ENCODE data around the gene PRDM16. TPM values are rescaled to one million over a fixed set of nuclear protein-coding genes. Genes with fewer than 3 reads are reported as not detected.

Gene PRDM16
- total and polyA plus RNA-seq, 2 donors (not counting 1 experiment from before 2014, with no cell fraction given) = 0.03 to 0.12 TPM

DNA sequence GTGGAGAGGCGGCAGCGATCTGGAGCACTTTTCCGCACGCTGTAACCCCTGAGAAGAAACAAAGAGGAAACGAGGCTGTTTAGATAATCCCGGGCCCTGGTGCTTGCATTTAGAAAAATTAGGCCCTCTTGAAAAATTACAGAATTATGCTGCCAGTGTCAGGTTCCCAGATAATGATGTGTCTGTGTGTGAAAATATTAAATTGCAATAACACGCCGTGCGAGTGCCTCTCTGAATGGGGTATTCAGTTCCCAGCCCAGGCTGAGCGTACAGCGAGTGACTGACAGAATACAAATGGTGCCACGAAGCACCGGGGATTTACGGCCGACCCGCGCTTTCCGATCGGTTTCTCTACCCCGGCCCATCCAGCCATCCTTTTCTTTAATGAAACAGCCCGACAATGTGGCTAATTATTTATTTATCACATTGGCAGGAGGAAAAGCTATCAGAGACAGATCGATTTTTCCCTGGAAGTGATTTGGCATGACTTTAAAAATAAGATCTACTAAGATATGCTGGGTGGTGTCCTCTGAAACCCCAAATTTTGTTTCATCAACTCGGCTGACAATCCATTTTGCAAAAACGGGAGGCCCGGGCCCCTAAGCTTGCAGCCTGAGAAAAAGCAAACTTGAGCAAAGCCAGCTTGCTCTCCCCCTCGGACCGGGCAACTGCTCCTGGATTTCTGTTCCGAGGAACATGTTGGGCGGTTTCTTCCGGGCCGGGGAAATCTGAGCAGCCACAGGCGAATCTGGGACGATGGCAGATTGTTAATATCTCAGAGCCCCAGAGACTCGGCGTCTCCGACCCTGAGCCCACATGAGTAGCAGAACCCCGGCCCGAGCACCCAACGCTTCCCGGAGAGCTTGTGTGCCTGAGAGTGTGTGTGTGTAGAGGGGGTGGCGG is 11.3 kb downstream of the PRDM16 start:
- Histone ChIP-seq H3K9ac (ENCODE audit: low read length) (no peak overlapping the region), H3K4me1 (ENCODE audit: control insufficient read depth in 2 of 2, insufficient read depth in 2 of 2, low read length in 2 of 2) (no peaks in the 10 kb centered on the region), H4K20me1 (ENCODE audit: control insufficient read depth, insufficient read depth, low read length, poor library complexity, severe bottlenecking) (no peaks in the 10 kb centered on the region), H3K4me3 (ENCODE audit: control extremely low read depth in 1 of 5, extremely low read depth in 1 of 5, insufficient read depth in 1 of 5, low read depth in 2 of 5, low read length in 4 of 5) (no peak overlapping the region), H3K79me2 (ENCODE audit: control insufficient read depth, insufficient read depth, low read length) (no peaks in the 10 kb centered on the region), H3K36me3 (replicated peaks in 1 of 2; ENCODE audit: control extremely low read depth in 1 of 2, control insufficient read depth in 1 of 2, extremely low read depth in 1 of 2, insufficient read depth in 2 of 2, low read length in 1 of 2) (no peaks in the 10 kb centered on the region), H3K27ac (ENCODE audit: low read length in 2 of 2) (no peak overlapping the region), H3K27me3 (replicated peaks in 1 of 4; ENCODE audit: control extremely low read depth in 1 of 4, control insufficient read depth in 3 of 4, insufficient read depth in 4 of 4, low read length in 3 of 4) (peaks cover 0 to 7% (median 0%) of the 10 kb centered on the region in 4 experiments), H3K9me3 (ENCODE audit: control extremely low read depth in 1 of 3, control insufficient read depth in 2 of 3, insufficient read depth in 1 of 3, low read length in 2 of 3) (no peaks in the 10 kb centered on the region), H2AFZ (ENCODE audit: insufficient read depth, low read depth, low read length, poor library complexity, severe bottlenecking) (no peak overlapping the region), H3K4me2 (replicated peaks; ENCODE audit: low read depth, low read length, poor library complexity, severe bottlenecking) (no peak overlapping the region)
- WGBS (ENCODE audit: insufficient coverage) = 97% methylated on average over 32 of the region's 41 CpGs
- ChIA-PET POLR2A (no interaction called here), CTCF (no interaction called here)
- intact Hi-C loops (cut with micrococcal nuclease) = no loop called here
- TF ChIP-seq EZH2 (IDR thresholded peaks at IDR 0.05; ENCODE audit: borderline replicate concordance, insufficient read depth, low read depth, low read length, poor library complexity, severe bottlenecking) = no peak
- TF ChIP-seq, protein P1, sequence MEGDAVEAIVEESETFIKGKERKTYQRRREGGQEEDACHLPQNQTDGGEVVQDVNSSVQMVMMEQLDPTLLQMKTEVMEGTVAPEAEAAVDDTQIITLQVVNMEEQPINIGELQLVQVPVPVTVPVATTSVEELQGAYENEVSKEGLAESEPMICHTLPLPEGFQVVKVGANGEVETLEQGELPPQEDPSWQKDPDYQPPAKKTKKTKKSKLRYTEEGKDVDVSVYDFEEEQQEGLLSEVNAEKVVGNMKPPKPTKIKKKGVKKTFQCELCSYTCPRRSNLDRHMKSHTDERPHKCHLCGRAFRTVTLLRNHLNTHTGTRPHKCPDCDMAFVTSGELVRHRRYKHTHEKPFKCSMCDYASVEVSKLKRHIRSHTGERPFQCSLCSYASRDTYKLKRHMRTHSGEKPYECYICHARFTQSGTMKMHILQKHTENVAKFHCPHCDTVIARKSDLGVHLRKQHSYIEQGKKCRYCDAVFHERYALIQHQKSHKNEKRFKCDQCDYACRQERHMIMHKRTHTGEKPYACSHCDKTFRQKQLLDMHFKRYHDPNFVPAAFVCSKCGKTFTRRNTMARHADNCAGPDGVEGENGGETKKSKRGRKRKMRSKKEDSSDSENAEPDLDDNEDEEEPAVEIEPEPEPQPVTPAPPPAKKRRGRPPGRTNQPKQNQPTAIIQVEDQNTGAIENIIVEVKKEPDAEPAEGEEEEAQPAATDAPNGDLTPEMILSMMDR (IDR thresholded peaks at IDR 0.05) = no peak
- Mint-ChIP-seq H3K4me3 (no peak overlapping the region), H3K27me3 (peaks cover 20% of the 10 kb centered on the region), H3K4me1 (no peaks in the 10 kb centered on the region), H3K27ac (no peak overlapping the region), H3K9me3 (ENCODE audit: insufficient read depth) (no peaks in the 10 kb centered on the region)
- no peak for ATAC-seq (ENCODE audit: low read depth)
- DNase-seq = no peak

DNA sequence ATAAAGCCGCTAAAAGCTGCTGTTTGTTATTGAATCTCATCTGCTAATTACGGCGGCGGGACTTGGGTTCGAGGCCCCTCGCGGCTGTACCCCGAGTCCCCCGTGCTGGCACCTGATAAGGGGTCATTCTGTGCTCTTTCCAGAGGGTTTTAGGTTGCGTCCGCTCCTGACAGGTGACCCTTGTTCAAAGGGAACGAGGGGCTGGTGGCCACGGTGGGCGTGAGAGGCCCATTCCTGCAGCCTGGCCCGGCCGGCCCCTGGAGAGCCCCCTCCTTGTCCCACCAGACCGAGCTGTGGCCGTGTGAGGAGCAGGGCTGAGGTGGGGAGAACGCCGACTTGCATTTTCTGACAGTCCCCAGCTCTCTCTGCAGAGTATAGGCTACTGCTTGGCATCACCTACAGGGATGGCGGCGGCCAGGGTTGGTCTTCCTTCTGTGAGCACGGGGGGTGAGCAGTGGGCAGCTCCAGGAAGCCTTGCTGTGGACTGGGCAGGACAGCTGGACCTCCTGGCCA is 12.2 kb downstream of the PRDM16 start:
- POLR2A ChIA-PET = no interaction called here
- intact Hi-C loops (cut with micrococcal nuclease) = no loop called here
- 92% methylated on average over 19 of the region's 23 CpGs for WGBS (ENCODE audit: insufficient coverage)

More for the DNA sequence above, 12.2 kb downstream of the PRDM16 start:
- Histone ChIP-seq H3K4me1 (ENCODE audit: control insufficient read depth in 2 of 2, insufficient read depth in 2 of 2, low read length in 2 of 2) (no peaks in the 10 kb centered on the region), H3K9me3 (ENCODE audit: control extremely low read depth in 1 of 3, control insufficient read depth in 2 of 3, insufficient read depth in 1 of 3, low read length in 2 of 3) (no peaks in the 10 kb centered on the region), H3K4me2 (replicated peaks; ENCODE audit: low read depth, low read length, poor library complexity, severe bottlenecking) (no peak overlapping the region), H3K79me2 (ENCODE audit: control insufficient read depth, insufficient read depth, low read length) (no peaks in the 10 kb centered on the region), H3K27me3 (replicated peaks in 1 of 4; ENCODE audit: control extremely low read depth in 1 of 4, control insufficient read depth in 3 of 4, insufficient read depth in 4 of 4, low read length in 3 of 4) (peaks cover 0 to 7% (median 0%) of the 10 kb centered on the region in 4 experiments), H3K36me3 (replicated peaks in 1 of 2; ENCODE audit: control extremely low read depth in 1 of 2, control insufficient read depth in 1 of 2, extremely low read depth in 1 of 2, insufficient read depth in 2 of 2, low read length in 1 of 2) (no peaks in the 10 kb centered on the region), H3K9ac (ENCODE audit: low read length) (no peak overlapping the region), H2AFZ (ENCODE audit: insufficient read depth, low read depth, low read length, poor library complexity, severe bottlenecking) (no peak overlapping the region), H3K27ac (ENCODE audit: low read length in 2 of 2) (no peak overlapping the region), H4K20me1 (ENCODE audit: control insufficient read depth, insufficient read depth, low read length, poor library complexity, severe bottlenecking) (no peaks in the 10 kb centered on the region), H3K4me3 (ENCODE audit: control extremely low read depth in 1 of 5, extremely low read depth in 1 of 5, insufficient read depth in 1 of 5, low read depth in 2 of 5, low read length in 4 of 5) (no peak overlapping the region)
- CTCF ChIA-PET = no interaction called here
- peaks cover 20% of the 10 kb centered on the region for H3K27me3 Mint-ChIP-seq
- DNase-seq (no peak), ATAC-seq (ENCODE audit: low read depth) (no peak)
- no peak overlapping the region for H3K4me3 Mint-ChIP-seq
- TF ChIP-seq EZH2 (IDR thresholded peaks at IDR 0.05; ENCODE audit: borderline replicate concordance, insufficient read depth, low read depth, low read length, poor library complexity, severe bottlenecking) = no peak
- TF ChIP-seq, protein P1 (IDR thresholded peaks at IDR 0.05) = no peak
- no peaks in the 10 kb centered on the region for H3K9me3 Mint-ChIP-seq (ENCODE audit: insufficient read depth)
- H3K27ac Mint-ChIP-seq = no peak overlapping the region
- H3K4me1 Mint-ChIP-seq = no peaks in the 10 kb centered on the region
